ENCODE measurements around the gene TBCA. TPM values are rescaled to one million over a fixed set of nuclear protein-coding genes. Genes with fewer than 3 reads are reported as not detected.

The TBCA gene
- total RNA-seq, 1 experiment from 2014 or later, result 119 TPM

DNA sequence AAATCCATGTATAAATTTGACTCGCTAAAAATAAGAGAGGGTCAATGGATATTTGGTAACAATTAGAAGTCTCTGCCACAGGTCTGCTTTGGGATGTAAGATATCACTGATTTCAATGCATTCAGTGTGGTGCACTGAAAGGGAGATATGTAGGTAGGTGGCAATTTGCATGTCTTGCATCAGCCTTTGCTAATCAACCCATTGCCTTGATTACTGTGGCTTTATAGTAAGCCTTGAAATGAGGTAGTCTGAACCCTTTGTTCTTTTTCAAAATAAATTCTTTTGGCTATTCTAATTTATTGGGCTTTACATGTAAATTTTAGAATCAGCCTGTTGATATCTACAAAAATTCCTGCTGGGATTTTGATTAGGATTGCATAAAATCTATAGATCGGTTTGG, 15.8 kb upstream of the TBCA start:
- Histone ChIP-seq H3K4me2 (ENCODE audit: low read length) (no peak overlapping the region), H3K4me3 (ENCODE audit: low read length) (no peak overlapping the region), H4K20me1 (ENCODE audit: low read length) (no peaks in the 10 kb centered on the region), H3K9ac (ENCODE audit: low read length) (no peak overlapping the region), H3K9me3 (ENCODE audit: low read length) (no peaks in the 10 kb centered on the region), H3K27me3 (ENCODE audit: low read length) (peaks cover 8% of the 10 kb centered on the region), H3K9me2 (replicated peaks; ENCODE audit: low read length) (no peaks in the 10 kb centered on the region), H2AFZ (ENCODE audit: low read length) (no peak overlapping the region), H3K27ac (ENCODE audit: low read length) (no peak overlapping the region), H3K79me2 (ENCODE audit: low read length) (no peaks in the 10 kb centered on the region), H3K36me3 (ENCODE audit: low read depth, low read length) (no peaks in the 10 kb centered on the region), H3K4me1 (ENCODE audit: insufficient read depth, low read length) (no peaks in the 10 kb centered on the region), H3F3A (ENCODE audit: low read length, unreplicated experiment) (no peaks in the 10 kb centered on the region)
- ChIA-PET CTCF (no interaction called here), POLR2A (ENCODE audit: unreplicated experiment) (no interaction called here)
- ATAC-seq (no peak), DNase-seq (no peak)
- BruUV-seq (replicated peaks), result no TSS peak
- intact Hi-C loops (cut with micrococcal nuclease), result no loop called here
- no peak for TF ChIP-seq EZH2 (IDR thresholded peaks at IDR 0.05; ENCODE audit: low read length, unreplicated experiment)
- TF ChIP-seq, protein P1, sequence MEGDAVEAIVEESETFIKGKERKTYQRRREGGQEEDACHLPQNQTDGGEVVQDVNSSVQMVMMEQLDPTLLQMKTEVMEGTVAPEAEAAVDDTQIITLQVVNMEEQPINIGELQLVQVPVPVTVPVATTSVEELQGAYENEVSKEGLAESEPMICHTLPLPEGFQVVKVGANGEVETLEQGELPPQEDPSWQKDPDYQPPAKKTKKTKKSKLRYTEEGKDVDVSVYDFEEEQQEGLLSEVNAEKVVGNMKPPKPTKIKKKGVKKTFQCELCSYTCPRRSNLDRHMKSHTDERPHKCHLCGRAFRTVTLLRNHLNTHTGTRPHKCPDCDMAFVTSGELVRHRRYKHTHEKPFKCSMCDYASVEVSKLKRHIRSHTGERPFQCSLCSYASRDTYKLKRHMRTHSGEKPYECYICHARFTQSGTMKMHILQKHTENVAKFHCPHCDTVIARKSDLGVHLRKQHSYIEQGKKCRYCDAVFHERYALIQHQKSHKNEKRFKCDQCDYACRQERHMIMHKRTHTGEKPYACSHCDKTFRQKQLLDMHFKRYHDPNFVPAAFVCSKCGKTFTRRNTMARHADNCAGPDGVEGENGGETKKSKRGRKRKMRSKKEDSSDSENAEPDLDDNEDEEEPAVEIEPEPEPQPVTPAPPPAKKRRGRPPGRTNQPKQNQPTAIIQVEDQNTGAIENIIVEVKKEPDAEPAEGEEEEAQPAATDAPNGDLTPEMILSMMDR (conservative IDR thresholded peaks at IDR 0.05; ENCODE audit: low read depth, low read length), result no peak
- no peak for TF ChIP-seq EZH2phosphoT487 (IDR thresholded peaks at IDR 0.05; ENCODE audit: borderline replicate concordance, low read length)

DNA sequence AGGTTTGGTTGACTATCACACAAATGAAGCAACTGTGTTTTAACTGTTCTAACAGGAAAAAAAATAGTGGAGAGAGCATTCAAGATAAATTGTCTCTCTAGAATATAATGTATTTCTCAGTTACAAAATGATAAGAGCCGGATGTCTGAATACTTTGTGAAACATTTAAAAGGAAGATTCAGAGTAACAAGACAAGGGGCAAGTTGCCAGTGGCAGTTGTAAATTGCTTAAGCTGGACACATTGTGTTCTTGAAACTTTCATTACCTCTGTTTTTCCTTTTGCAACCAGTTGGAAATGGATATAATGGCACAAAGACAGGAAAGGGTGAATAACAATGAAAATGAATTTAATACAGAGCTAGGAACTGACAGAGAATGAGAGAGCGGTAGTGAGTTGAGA, 15.2 kb upstream of the TBCA start:
- ATAC-seq, result no peak
- TF ChIP-seq, protein P1 (conservative IDR thresholded peaks at IDR 0.05; ENCODE audit: low read depth, low read length), result no peak
- TF ChIP-seq EZH2phosphoT487 (IDR thresholded peaks at IDR 0.05; ENCODE audit: borderline replicate concordance, low read length) (no peak), EZH2 (IDR thresholded peaks at IDR 0.05; ENCODE audit: low read length, unreplicated experiment) (no peak)
- Histone ChIP-seq H3K4me2 (ENCODE audit: low read length) (no peak overlapping the region), H3K27ac (ENCODE audit: low read length) (no peak overlapping the region), H2AFZ (ENCODE audit: low read length) (no peak overlapping the region), H3F3A (ENCODE audit: low read length, unreplicated experiment) (no peaks in the 10 kb centered on the region), H3K9ac (ENCODE audit: low read length) (no peak overlapping the region), H3K79me2 (ENCODE audit: low read length) (no peaks in the 10 kb centered on the region), H3K27me3 (ENCODE audit: low read length) (0 out of 2 replicates have a peak, but pooled peaks cover 4% of the 10 kb centered on the region), H3K9me2 (replicated peaks; ENCODE audit: low read length) (no peaks in the 10 kb centered on the region), H3K36me3 (ENCODE audit: low read depth, low read length) (no peaks in the 10 kb centered on the region), H4K20me1 (ENCODE audit: low read length) (no peaks in the 10 kb centered on the region), H3K4me1 (ENCODE audit: insufficient read depth, low read length) (no peaks in the 10 kb centered on the region), H3K4me3 (ENCODE audit: low read length) (no peak overlapping the region), H3K9me3 (ENCODE audit: low read length) (no peaks in the 10 kb centered on the region)
- DNase-seq, result no peak
- ChIA-PET CTCF (no interaction called here), POLR2A (ENCODE audit: unreplicated experiment) (no interaction called here)
- intact Hi-C loops (cut with micrococcal nuclease), result no loop called here
- BruUV-seq (replicated peaks), result no TSS peak

DNA sequence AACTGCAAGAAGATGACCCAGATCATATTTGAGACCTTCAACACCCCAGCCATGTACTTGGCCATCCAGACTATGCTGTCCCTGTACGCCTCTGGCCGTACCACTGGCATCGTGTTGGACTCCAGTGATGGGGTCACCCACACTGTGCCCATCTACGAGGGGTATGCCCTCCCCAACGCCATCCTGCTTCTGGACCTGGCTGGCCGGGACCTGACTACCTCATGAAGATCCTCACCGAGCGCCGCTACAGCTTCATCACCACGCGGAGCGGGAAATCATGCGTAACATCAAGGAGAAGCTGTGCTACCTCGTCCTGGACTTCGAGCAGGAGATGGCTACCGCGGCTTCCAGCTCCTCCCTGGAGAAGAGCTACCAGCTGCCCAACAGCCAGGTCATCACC, 9.1 kb upstream of the TBCA start:
- ChIA-PET POLR2A (ENCODE audit: unreplicated experiment) (no interaction called here), CTCF (no interaction called here)
- BruUV-seq (replicated peaks), result no TSS peak
- no peaks in the 10 kb centered on the region for H3K79me2 ChIP-seq (ENCODE audit: low read length)
- TF ChIP-seq, protein P1 (conservative IDR thresholded peaks at IDR 0.05; ENCODE audit: low read depth, low read length), result no peak
- TF ChIP-seq EZH2phosphoT487 (IDR thresholded peaks at IDR 0.05; ENCODE audit: borderline replicate concordance, low read length) (no peak), EZH2 (IDR thresholded peaks at IDR 0.05; ENCODE audit: low read length, unreplicated experiment) (no peak)
- no peaks in the 10 kb centered on the region for H3K4me1 ChIP-seq (ENCODE audit: insufficient read depth, low read length)
- intact Hi-C loops (cut with micrococcal nuclease), result no loop called here
- no peaks in the 10 kb centered on the region for H3K9me2 ChIP-seq (replicated peaks; ENCODE audit: low read length)
- DNase-seq (no peak), ATAC-seq (no peak)
- no peaks in the 10 kb centered on the region for H3K27me3 ChIP-seq (ENCODE audit: low read length)
- H3K27ac ChIP-seq (ENCODE audit: low read length), result no peak overlapping the region
- H2AFZ ChIP-seq (ENCODE audit: low read length), result no peak overlapping the region
- H3K36me3 ChIP-seq (ENCODE audit: low read depth, low read length), result no peaks in the 10 kb centered on the region
- H3K4me2 ChIP-seq (ENCODE audit: low read length), result no peak overlapping the region
- H3K4me3 ChIP-seq (ENCODE audit: low read length), result no peak overlapping the region
- no peaks in the 10 kb centered on the region for H3F3A ChIP-seq (ENCODE audit: low read length, unreplicated experiment)
- no peaks in the 10 kb centered on the region for H4K20me1 ChIP-seq (ENCODE audit: low read length)
- no peaks in the 10 kb centered on the region for H3K9me3 ChIP-seq (ENCODE audit: low read length)
- H3K9ac ChIP-seq (ENCODE audit: low read length), result no peak overlapping the region
